Activated naive CD8-positive, alpha-beta T cell (primary cell): ENCODE data around the gene ULK4.

Experiments used
- H3K27ac Mint-ChIP-seq: one replicate; pipeline ENCODE4 v1.8.0; 2021; ENCODE audit warnings: mixed read lengths
- H3K27me3 Mint-ChIP-seq: one replicate; pipeline ENCODE4 v1.8.0; 2021; ENCODE audit warnings: mixed read lengths
- H3K36me3 Mint-ChIP-seq: one replicate; pipeline ENCODE4 v1.8.0; 2021; ENCODE audit warnings: mixed read lengths
- H3K4me1 Mint-ChIP-seq: one replicate; pipeline ENCODE4 v1.8.0; 2021; ENCODE audit warnings: low read depth, mixed read lengths
- H3K4me3 Mint-ChIP-seq: one replicate; pipeline ENCODE4 v1.8.0; 2021; ENCODE audit warnings: mild to moderate bottlenecking, mixed read lengths
- H3K9me3 Mint-ChIP-seq: one replicate; pipeline ENCODE4 v1.8.0; 2021; ENCODE audit warnings: low read depth, mixed read lengths

The ULK4 gene

DNA sequence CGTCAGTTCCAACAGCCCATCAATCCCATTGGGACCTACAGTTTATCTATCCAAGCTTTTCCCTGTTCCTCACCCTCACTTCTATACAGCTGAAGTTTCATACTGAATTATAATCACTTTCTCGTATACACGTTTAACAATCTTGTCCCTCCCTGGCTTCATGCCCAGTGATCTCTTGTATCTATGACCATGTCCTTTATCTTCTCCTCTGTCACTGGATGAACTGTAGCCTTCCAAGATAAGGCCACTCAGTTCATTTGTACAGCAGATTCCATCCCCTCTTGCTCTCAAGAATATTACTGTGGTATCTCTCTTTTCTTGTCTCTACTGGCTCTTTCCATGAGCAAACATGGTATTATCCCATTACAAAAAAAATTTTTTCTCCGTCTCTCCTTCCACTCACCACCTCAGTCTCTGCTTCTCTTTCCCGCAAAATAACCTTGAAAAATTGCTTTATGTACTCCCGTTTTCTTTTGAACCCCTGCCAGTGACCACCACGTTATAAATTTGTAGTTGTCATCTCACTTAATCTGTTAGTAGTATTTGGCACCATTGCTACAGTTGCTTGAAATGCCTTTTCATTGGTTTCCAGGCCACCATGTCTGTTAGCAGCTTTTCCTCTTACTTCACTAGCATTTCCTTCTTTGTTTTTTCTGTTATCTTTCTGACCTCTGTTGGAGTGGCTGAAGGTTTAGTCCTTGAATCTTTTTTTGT, 753.2 kb downstream of the ULK4 start:
- H3K9me3 Mint-ChIP-seq = no peaks in the 10 kb centered on the region
- peaks cover 84% of the 10 kb centered on the region for H3K4me1 Mint-ChIP-seq
- peak overlapping the region; percentile 62 for H3K27ac Mint-ChIP-seq
- peaks cover 7% of the 10 kb centered on the region for H3K36me3 Mint-ChIP-seq
- no peaks in the 10 kb centered on the region for H3K27me3 Mint-ChIP-seq
- peak overlapping the region; percentile 12 for H3K4me3 Mint-ChIP-seq

GRCh38 chr3:41207355-41207754, 754.5 kb downstream of the ULK4 start:
- peak overlapping the region; percentile 30 for H3K4me3 Mint-ChIP-seq
- H3K27ac Mint-ChIP-seq = peak overlapping the region; percentile 62
- no peaks in the 10 kb centered on the region for H3K9me3 Mint-ChIP-seq
- H3K27me3 Mint-ChIP-seq = no peaks in the 10 kb centered on the region
- H3K4me1 Mint-ChIP-seq = peaks cover 84% of the 10 kb centered on the region
- peaks cover 7% of the 10 kb centered on the region for H3K36me3 Mint-ChIP-seq

DNA sequence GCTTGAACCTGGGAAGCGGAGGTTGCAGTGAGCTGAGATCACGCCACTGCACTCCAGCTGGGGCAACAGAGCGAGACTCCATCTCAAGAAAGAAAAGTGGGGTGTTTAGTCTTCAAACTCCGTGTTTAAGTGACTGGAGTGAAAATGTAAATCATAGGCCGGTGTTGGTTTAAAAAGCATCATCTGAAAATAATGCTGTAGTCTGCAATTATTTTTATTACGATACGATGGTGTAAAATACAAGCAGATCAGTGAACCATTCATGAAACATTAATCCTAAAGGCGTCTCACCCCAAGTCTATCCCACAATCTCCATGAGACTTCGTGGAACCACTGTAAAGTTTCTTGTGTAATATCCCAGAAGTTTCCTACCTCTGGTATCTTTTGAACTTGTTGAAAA, 756.3 kb downstream of the ULK4 start:
- Mint-ChIP-seq H3K27ac (no peak overlapping the region), H3K9me3 (no peaks in the 10 kb centered on the region), H3K4me3 (no peak overlapping the region), H3K27me3 (no peaks in the 10 kb centered on the region), H3K36me3 (peaks cover 3% of the 10 kb centered on the region), H3K4me1 (peaks cover 88% of the 10 kb centered on the region)

GRCh38 chr3:41204369-41204768, 757.5 kb downstream of the ULK4 start:
- Mint-ChIP-seq H3K36me3 (peaks cover 3% of the 10 kb centered on the region), H3K9me3 (no peaks in the 10 kb centered on the region), H3K27me3 (no peaks in the 10 kb centered on the region), H3K27ac (no peak overlapping the region), H3K4me1 (peaks cover 85% of the 10 kb centered on the region), H3K4me3 (peak overlapping the region; percentile 42)

DNA sequence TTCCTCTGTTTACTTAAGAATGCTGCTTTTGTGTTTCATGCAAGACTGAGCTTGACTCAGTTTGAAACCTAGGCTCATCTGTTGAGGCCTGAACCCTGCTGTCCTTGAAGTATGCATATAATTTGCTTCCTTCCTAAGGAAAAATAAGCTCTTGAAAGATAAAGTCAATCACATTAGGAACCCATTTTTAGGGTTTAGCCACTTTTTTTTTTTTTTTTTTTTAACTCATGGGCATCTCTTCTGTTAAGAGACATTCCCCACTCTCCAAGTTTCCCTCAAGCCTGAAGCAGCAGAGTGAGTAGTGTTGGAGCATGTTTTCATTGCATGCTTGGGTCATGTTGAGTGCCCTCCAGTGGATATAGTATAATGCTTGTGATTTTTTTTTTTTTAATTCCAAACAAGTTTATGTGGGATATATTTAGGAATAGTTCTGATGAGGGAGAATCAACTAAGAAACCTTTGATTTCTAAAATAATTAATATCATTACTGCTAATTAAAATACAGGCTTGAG, 759.0 kb downstream of the ULK4 start:
- H3K4me1 Mint-ChIP-seq = peaks cover 73% of the 10 kb centered on the region
- H3K27ac Mint-ChIP-seq = no peak overlapping the region
- H3K27me3 Mint-ChIP-seq = no peaks in the 10 kb centered on the region
- H3K36me3 Mint-ChIP-seq = no peaks in the 10 kb centered on the region
- no peaks in the 10 kb centered on the region for H3K9me3 Mint-ChIP-seq
- peak overlapping the region; percentile 99 for H3K4me3 Mint-ChIP-seq

DNA sequence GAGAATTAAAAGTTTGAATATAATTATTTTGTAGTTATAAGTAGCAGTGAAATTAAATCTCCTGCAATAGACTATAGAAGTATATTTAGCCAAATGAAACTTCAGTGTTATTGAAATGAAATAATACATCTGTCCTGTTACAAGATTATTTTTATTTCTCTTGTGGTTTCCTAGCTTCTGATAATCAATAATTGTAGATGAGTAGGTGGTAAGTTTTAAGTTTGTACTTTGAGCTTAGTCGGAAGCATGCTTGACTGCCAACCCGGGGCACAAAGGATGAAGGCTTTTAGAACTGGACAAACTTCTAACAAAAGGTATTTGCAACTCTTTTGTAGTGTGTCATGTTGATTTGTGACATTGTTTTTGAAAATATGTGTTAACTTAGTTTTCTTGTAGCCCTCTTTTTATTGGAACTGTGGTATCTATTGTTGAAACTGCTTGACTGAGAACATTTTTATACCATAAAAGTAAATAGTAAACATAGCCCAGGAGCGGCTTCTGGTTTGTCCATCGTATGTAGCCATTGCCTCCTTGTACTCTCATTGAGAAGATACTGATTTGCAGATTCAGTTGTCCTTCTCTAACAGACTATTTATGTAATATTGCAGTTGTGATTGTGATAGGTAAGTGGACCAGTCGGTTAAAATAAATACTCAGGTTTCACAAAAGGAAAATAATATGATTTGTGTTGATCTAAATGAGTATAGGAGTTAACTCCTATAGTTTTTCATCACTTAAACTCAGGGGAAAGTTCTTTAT, 759.6 kb downstream of the ULK4 start:
- Mint-ChIP-seq H3K27ac (peak overlapping the region; percentile 13), H3K36me3 (no peaks in the 10 kb centered on the region), H3K9me3 (no peaks in the 10 kb centered on the region), H3K27me3 (no peaks in the 10 kb centered on the region), H3K4me3 (peak overlapping the region; percentile 99), H3K4me1 (peaks cover 67% of the 10 kb centered on the region)

DNA sequence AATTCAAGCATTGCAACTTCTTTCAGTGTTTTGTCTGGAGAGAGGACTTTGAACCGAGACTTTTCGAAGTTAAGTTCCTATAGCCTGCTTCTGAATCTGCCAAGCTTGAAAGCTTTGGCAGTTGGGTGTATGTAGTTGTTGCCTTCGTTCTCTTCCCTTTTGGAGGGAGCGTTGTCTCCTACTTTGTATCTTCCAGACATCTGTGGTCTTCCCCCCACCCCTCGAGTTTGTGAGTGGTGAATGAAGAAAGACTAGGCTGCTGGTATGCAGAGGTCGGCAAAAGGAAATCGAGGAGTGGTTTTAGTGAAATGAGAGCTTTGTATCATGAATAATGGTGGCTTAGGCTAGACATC, 761.3 kb downstream of the ULK4 start:
- H3K9me3 Mint-ChIP-seq = no peaks in the 10 kb centered on the region
- peaks cover 3% of the 10 kb centered on the region for H3K27me3 Mint-ChIP-seq
- peak overlapping the region; percentile 91 for H3K27ac Mint-ChIP-seq
- no peaks in the 10 kb centered on the region for H3K36me3 Mint-ChIP-seq
- peak overlapping the region; percentile 99 for H3K4me3 Mint-ChIP-seq
- H3K4me1 Mint-ChIP-seq = peaks cover 51% of the 10 kb centered on the region

GRCh38 chr3:41199866-41200668, 761.8 kb downstream of the ULK4 start:
- Mint-ChIP-seq H3K27me3 (peaks cover 3% of the 10 kb centered on the region), H3K4me3 (peak overlapping the region; percentile 99), H3K4me1 (peaks cover 47% of the 10 kb centered on the region), H3K9me3 (no peaks in the 10 kb centered on the region), H3K36me3 (no peaks in the 10 kb centered on the region), H3K27ac (peak overlapping the region; percentile 91)

DNA sequence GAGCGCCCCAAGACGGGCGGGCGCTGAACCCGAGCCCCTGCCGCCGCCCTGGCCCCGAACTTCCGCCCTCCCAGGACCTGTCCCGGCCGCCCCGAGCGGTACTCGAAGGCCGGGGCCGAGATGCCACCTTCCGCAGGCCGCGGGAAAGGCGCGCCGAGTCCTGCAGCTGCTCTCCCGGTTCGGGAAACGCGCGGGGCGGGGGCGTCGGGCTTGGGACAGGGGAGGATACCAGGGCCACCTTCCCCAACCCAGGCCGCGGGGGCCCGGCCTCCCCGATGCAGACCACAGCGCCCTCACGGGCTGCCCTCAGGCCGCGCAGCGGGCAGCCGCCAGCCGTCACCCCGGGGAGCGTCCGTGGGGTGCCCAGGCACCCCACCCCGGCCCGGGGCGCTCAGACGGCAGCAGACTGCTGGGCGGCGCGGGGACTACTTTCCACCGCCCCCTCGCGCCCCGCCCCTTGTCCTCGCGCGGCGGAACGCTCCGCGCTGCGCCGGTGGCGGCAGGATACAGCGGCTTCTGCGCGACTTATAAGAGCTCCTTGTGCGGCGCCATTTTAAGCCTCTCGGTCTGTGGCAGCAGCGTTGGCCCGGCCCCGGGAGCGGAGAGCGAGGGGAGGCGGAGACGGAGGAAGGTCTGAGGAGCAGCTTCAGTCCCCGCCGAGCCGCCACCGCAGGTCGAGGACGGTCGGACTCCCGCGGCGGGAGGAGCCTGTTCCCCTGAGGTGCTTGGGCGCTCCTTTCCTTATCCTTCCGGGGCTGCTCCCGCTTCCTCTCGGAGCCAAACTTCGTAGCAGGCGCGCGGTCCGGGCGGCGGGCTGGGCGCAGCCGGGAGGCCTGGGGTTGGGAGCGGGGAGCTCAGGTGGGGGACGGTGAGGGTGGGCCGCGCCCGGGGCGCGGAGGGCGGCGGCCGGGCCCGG, 762.7 kb downstream of the ULK4 start, which contains the start of gene CTNNB1:
Gene CTNNB1 (plus strand): TSS at position 556 of the 916 bp plus-strand sequence. CDS start 24,564 bp downstream, outside the sequence.
- H3K27ac Mint-ChIP-seq = peak within 1 kb of the TSS; percentile 94
- peak within 1 kb of the TSS; percentile 99 for H3K4me3 Mint-ChIP-seq
- no peaks in the 10 kb centered on the region for H3K9me3 Mint-ChIP-seq
- peaks cover 3% of the 10 kb centered on the region for H3K27me3 Mint-ChIP-seq
- no peaks in the 10 kb centered on the region for H3K36me3 Mint-ChIP-seq
- peaks cover 38% of the 10 kb centered on the region for H3K4me1 Mint-ChIP-seq

GRCh38 chr3:41198526-41198925, 763.4 kb downstream of the ULK4 start:
- peaks cover 31% of the 10 kb centered on the region for H3K4me1 Mint-ChIP-seq

DNA sequence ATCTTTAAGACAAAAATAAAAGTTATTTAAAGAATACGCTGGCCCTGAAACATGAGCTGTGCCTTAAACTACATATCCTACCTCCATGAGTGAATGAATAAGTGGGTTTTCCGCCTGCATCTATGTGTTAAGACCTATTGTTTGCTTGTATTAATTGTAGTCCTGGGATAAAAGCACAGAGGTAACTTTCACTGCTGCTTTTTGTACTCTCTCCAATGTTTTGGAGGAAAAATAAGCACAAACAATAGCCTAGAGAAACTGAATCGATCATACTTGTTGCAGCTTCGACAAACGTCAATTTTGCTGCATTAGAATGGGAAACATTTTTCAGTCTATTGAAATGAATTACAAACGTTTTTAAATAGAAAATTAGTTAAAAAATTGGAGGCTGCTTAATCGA, 763.9 kb downstream of the ULK4 start:
- Mint-ChIP-seq H3K27me3 (peaks cover 3% of the 10 kb centered on the region), H3K4me1 (peaks cover 26% of the 10 kb centered on the region), H3K36me3 (no peaks in the 10 kb centered on the region), H3K9me3 (no peaks in the 10 kb centered on the region), H3K4me3 (peak overlapping the region; percentile 89), H3K27ac (no peak overlapping the region)

More at GRCh38 chr3:41198526-41198925, 763.4 kb downstream of the ULK4 start:
- Mint-ChIP-seq H3K4me3 (peak overlapping the region; percentile 89), H3K27ac (peak overlapping the region; percentile 83), H3K27me3 (peaks cover 3% of the 10 kb centered on the region), H3K9me3 (no peaks in the 10 kb centered on the region), H3K36me3 (no peaks in the 10 kb centered on the region)
